Natural killer cell (primary cell): ENCODE results near the gene MAG. TPM values are rescaled to one million over a fixed set of nuclear protein-coding genes. Genes with fewer than 3 reads are reported as not detected.

Experiments
- ATAC-seq, 3 donors: fragments of 150-1000 bp in 2 of 3; fragments of 200-7000 bp in 1 of 3; cut with Tn5 transposase; 1 replicate in 1 of 3; 2 replicates in 2 of 3; pipeline ENCODE4 v1.10.0; 2021; ENCODE audit warnings: mild to moderate bottlenecking in 2 of 3, moderate library complexity in 2 of 3
- DNase-seq, 2 donors: peaks; one replicate each; pipeline versions ENCODE4 v3.0.0 to v3.0.0-alpha.2; 2013 to 2021; ENCODE audit warnings: mixed read lengths in 1 of 2
- H3K27ac ChIP-seq: one replicate; pipeline ENCODE4 v1.5.1; 2013; ENCODE audit warnings: mild to moderate bottlenecking, low read length
- H3K27me3 ChIP-seq: one replicate; pipeline ENCODE4 v1.6.1; 2013; ENCODE audit warnings: low read length; ENCODE audit not compliant: control insufficient read depth, insufficient read depth
- H3K36me3 ChIP-seq: one replicate; pipeline ENCODE4 v1.6.1; 2013; ENCODE audit warnings: low read length; ENCODE audit not compliant: control insufficient read depth, insufficient read depth
- H3K4me1 ChIP-seq: one replicate; pipeline ENCODE4 v1.6.1; 2013; ENCODE audit warnings: low read length; ENCODE audit not compliant: control insufficient read depth, insufficient read depth
- H3K4me3 ChIP-seq: one replicate; pipeline ENCODE4 v1.5.1; 2013; ENCODE audit warnings: low read length
- H3K9me3 ChIP-seq: one replicate; pipeline ENCODE4 v1.6.1; 2013; ENCODE audit warnings: low read length; ENCODE audit not compliant: control insufficient read depth, insufficient read depth
- H3K27ac Mint-ChIP-seq, 2 donors: one replicate each; pipeline ENCODE4 v1.8.0; 2022; ENCODE audit warnings: mild to moderate bottlenecking in 2 of 2, mixed read lengths in 2 of 2, moderate library complexity in 1 of 2
- H3K27me3 Mint-ChIP-seq, 2 donors: one replicate each; pipeline ENCODE4 v1.8.0; 2022; ENCODE audit warnings: low read depth in 2 of 2, mixed read lengths in 2 of 2
- H3K36me3 Mint-ChIP-seq: one replicate; pipeline ENCODE4 v1.8.0; 2022; ENCODE audit warnings: mixed read lengths
- H3K4me1 Mint-ChIP-seq, 2 donors: one replicate each; pipeline ENCODE4 v1.8.0; 2022; ENCODE audit warnings: mixed read lengths in 2 of 2
- H3K4me3 Mint-ChIP-seq: one replicate; pipeline ENCODE4 v1.8.0; 2022; ENCODE audit warnings: mild to moderate bottlenecking, moderate library complexity, mixed read lengths
- H3K9me3 Mint-ChIP-seq, 2 donors: one replicate each; pipeline ENCODE4 v1.8.0; 2022; ENCODE audit warnings: mixed read lengths in 2 of 2
- CTCF ChIP-seq: fragments of 200-600 bp; IDR thresholded peaks from one replicate; pipeline ENCODE4 v1.8.0; 2022; ENCODE audit warnings: antibody characterized with exemption
- WGBS: methylation state at CpG from one replicate; pipeline ENCODE4 v1.1.7; 2013; ENCODE audit warnings: missing lambda C conversion rate; ENCODE audit not compliant: insufficient coverage; 5-methylcytosine and 5-hydroxymethylcytosine counted together
- intact Hi-C: fragments of 100-400 bp; cut with micrococcal nuclease; formaldehyde crosslinking; loops from one replicate; pipeline ENCODE4 v1.14.2; 2022
- total RNA-seq, 4 donors: library from RNA; stranded (reverse); fragments of 120-200 nt in 1 of 4; gene quantifications; one replicate each; pipeline versions ENCODE4 v1.2.3 to v1.2.4, GENCODE V29; 2013 to 2022

Gene MAG
- total RNA-seq, 3 donors from 2014 or later (not counting 1 experiment from before 2014, with no cell fraction given): not detected

DNA sequence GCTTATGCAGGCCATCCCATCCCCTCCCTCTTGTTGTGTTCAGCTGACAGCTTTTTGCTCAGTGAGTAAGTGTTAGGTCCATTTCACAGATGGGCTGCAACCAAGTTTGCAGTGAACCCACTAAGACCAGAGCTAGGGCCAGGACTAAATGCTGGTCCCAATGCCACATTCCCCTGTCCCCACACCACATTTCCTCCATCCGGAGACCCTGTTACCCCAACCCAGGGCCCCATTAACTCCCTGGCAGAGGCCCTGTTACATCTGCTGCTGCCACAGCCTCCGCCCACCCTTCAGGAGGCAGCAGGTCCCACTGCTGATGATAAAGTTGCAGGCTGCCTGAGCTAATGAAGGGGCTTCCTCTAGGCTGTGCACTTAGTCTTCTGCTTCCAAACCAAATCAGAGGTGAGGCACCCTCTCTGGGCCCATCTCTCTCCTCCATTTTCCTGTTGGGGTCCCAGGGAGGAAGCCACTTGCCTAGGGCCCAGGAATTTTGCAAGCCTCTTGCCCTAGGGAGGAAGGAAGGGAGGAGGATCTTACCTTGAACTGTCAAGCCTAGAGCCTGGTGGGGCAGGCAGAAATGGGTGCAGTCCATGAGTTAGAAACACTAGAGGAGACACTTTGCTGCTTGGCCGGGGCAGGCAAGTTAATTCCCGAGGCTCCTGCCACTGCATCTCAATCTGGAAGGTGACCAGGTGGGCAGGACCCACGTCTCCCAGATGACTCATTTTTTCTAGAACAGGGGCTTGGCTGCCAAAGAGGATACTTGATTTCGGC, 26.6 kb upstream of the MAG start:
- DNase-seq: no peak
- H3K27ac ChIP-seq: peak overlapping the region; percentile 14
- Mint-ChIP-seq H3K27ac (peak overlapping the region; percentile 90 to 96), H3K4me1 (peaks cover 25 to 36% of the 10 kb centered on the region in 2 donors), H3K27me3 (no peaks in the 10 kb centered on the region), H3K9me3 (no peaks in the 10 kb centered on the region), H3K36me3 (no peaks in the 10 kb centered on the region), H3K4me3 (peak overlapping the region; percentile 85)
- 58% methylated on average over 6 of the region's 6 CpGs for WGBS
- intact Hi-C loops: loop anchor here (5.0 to 10.0 kb wide), 2 partner anchors 108 to 199 kb away; no protein-coding TSS in a partner anchor
- no peak for TF ChIP-seq CTCF
- no peak overlapping the region for H3K4me3 ChIP-seq
- H3K27me3 ChIP-seq: no peaks in the 10 kb centered on the region
- peaks cover 44% of the 10 kb centered on the region for H3K4me1 ChIP-seq
- no peaks in the 10 kb centered on the region for H3K36me3 ChIP-seq
- no peak for ATAC-seq
- no peaks in the 10 kb centered on the region for H3K9me3 ChIP-seq

DNA sequence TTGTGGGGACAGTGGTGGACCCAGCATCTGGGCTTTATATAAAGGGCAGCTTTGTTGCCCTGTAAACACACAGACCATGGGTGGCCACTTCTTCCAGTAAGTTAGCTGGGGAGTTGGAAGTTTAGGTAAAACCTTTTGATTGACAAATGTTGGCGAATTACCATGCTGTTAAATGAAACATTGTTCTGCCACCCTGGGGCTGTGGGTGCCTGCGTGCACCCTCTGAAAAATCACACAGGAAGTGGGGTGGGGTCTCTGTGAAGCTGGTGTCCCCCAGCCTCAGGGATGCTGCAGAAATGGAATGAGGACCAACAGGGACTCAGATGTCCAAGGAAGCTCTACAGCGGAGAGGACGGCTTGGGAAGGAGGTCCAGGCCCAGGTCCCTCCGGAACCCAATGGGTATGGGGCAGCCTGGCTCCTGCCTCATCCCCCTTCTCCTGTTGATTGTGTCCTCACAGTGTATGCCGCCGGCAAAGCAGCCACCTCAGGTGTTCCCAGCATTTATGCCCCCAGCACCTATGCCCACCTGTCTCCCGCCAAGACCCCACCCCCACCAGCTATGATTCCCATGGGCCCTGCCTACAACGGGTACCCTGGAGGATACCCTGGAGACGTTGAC, 26.0 kb upstream of the MAG start:
- intact Hi-C loops: loop anchor here (2.0 to 10.0 kb wide), 3 partner anchors 55 to 199 kb away; no protein-coding TSS in a partner anchor
- DNase-seq (no peak), ATAC-seq (no peak)
- H3K27ac ChIP-seq: peak overlapping the region; percentile 14
- peaks cover 7% of the 10 kb centered on the region for H3K36me3 ChIP-seq
- no peaks in the 10 kb centered on the region for H3K27me3 ChIP-seq
- H3K9me3 ChIP-seq: no peaks in the 10 kb centered on the region
- H3K27ac Mint-ChIP-seq: peak overlapping the region; percentile 90 to 96
- TF ChIP-seq CTCF: no peak
- peak overlapping the region; percentile 85 for H3K4me3 Mint-ChIP-seq
- H3K4me1 Mint-ChIP-seq: peaks cover 29 to 42% of the 10 kb centered on the region in 2 donors
- H3K4me3 ChIP-seq: no peak overlapping the region
- WGBS: 75% methylated on average over 10 of the region's 10 CpGs
- no peaks in the 10 kb centered on the region for H3K27me3 Mint-ChIP-seq
- H3K4me1 ChIP-seq: peaks cover 45% of the 10 kb centered on the region
- H3K36me3 Mint-ChIP-seq: no peaks in the 10 kb centered on the region
- H3K9me3 Mint-ChIP-seq: no peaks in the 10 kb centered on the region

DNA sequence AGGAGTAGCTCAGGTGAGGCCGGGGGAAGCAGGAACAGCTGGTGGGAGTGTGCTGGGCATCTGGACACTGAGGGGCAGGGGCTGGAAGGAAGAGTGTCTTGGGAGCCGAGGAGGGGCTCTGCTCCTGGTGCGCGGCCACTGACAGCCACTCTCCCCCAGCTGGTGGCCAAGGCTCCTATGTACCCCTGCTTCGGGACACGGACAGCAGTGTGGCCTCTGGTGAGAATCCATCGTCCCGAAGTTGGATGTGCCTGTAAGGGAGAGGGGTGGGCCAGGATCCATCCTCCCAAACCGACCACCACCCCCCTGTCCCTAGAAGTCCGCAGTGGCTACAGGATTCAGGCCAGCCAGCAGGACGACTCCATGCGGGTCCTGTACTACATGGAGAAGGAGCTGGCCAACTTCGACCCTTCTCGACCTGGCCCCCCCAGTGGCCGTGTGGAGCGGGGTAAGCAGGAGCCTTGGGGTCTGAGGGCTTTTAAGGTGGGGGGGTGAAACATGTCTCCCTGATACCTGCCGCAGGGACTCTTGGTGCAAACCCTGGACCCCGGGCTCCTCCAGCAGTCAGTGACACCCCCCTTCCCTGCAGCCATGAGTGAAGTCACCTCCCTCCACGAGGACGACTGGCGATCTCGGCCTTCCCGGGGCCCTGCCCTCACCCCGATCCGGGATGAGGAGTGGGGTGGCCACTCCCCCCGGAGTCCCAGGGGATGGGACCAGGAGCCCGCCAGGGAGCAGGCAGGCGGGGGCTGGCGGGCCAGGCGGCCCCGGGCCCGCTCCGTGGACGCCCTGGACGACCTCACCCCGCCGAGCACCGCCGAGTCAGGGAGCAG, 25.2 kb upstream of the MAG start:
- DNase-seq: peak in 1 of 2 donors; percentile 32
- ATAC-seq: no peak
- Histone ChIP-seq H3K36me3 (peaks cover 14% of the 10 kb centered on the region), H3K27ac (peak overlapping the region; percentile 93), H3K9me3 (no peaks in the 10 kb centered on the region), H3K4me3 (peak overlapping the region; percentile 88), H3K27me3 (no peaks in the 10 kb centered on the region), H3K4me1 (peaks cover 53% of the 10 kb centered on the region)
- H3K27ac Mint-ChIP-seq: peak overlapping the region; percentile 90 to 96
- H3K4me3 Mint-ChIP-seq: peak overlapping the region; percentile 97
- no peaks in the 10 kb centered on the region for H3K27me3 Mint-ChIP-seq
- peaks cover 27 to 43% of the 10 kb centered on the region in 2 donors for H3K4me1 Mint-ChIP-seq
- no peaks in the 10 kb centered on the region for H3K36me3 Mint-ChIP-seq
- intact Hi-C loops: loop anchor here (1.0 to 10.0 kb wide), 4 partner anchors 56 to 198 kb away; partner anchors contain the start of gene FXYD7
- WGBS: 42% methylated on average over 37 of the region's 39 CpGs
- no peaks in the 10 kb centered on the region for H3K9me3 Mint-ChIP-seq
- TF ChIP-seq CTCF: no peak
